ENCODE results near the gene KLHDC10.
"Not testable (repeated sequence)": the region's sequence is repeated elsewhere in the genome, so short reads cannot be mapped to it uniquely, and the experiment has no call there.

Gene KLHDC10

GRCh38 chr7:130141161-130141883 lies 71.0 kb downstream of the KLHDC10 start:
- DNase-seq (ENCODE audit: low read depth in 2 of 2) = peak; percentile 10 to 16

GRCh38 chr7:130141884-130142653 lies 71.7 kb downstream of the KLHDC10 start:
- no peak for DNase-seq (ENCODE audit: low read depth in 2 of 2)

DNA sequence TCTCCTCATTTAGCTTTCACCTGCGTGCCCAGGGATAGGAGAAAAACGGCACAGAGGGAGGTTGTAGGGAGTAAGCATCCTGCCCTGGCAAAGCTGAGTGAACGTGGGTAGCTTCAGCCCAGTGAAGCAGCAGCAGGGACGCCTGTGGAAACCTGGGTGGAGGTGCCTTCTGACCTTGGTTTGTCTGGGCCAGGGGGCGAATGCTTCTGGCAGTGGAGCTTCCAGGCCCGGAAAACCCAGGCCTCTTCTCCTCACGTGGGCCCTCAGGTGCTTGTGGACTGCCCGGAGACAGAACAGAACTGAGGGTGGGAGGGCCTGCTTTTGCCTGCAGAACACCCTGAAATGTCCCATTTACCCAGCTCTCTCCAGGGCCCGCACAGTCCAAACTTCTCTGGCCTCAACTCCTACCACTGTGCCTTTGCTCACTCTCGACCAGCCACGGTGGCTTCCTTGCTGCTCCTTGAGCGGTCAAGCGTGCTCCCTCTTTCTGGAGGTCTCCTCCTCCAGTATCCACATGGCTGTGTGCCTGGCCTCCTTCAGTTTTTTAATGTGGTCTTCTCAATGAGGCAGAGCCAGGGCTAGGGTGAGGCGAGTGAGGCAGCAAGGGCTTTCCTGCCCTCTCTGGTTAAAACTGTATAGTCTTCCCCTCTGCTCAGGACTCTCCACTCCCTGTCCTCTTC lies 72.5 kb downstream of the KLHDC10 start:
- DNase-seq (ENCODE audit: low read depth in 2 of 2) = no peak

- no peak for DNase-seq (ENCODE audit: low read depth in 2 of 2)
These were observed 73.0 kb downstream of the KLHDC10 start for GRCh38 chr7:130143334-130143732.

DNA sequence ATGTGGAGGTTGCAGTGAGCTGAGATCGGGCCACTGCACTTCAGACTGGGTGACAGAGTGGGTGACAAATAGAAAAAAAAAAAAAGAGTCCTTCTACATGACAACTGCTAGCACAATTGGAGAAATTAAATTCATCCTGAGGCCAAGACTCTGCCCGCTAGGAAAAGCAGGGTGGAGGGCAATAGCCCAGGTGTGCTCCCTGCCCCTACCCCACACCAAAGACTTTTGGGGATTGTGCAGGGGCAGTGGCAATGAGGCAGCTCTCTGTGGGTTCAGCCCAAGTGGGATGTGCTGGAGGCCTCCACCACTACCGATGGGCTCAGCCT lies 73.6 kb downstream of the KLHDC10 start:
- no peak for DNase-seq (ENCODE audit: low read depth in 2 of 2)

DNA sequence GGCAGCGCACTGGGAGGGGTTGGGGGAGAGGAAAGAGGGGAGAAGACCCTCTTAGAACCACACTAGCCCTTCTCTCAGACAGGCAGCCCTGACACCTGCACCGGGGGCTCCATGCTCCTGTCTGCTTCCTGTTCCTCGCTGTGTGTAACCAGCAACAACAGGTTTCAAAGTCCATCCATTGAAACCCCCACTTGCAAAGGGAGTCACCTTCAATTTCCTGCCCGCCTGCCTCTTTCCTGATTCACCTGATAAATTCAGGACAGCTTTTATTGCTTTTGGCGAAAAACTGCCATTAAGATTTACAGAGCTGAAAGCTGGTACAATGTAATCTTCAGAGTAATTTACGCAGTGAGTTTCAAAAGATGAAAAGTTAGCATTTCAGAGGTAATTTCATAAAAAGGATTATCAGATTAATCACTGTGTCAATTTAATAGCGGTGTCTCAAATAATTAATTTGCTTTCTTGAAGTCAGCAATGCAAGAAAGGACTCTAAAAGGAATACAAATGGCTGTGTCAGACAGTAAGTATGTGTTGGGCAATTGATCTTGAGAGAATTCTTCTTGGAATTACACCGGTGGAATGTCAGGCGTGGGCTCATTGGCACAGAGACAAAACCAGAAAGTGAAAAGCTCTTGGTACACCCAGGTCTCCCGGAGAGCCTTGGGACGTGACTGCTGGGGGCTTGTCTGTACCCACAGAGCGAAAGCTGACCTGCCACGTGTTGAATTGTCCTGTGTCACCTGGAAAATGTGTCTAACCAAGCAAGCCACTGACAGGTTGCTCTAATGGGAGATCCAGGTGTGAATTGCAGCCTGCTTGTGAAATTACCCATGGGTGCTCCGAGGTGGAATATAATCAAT lies 74.2 kb downstream of the KLHDC10 start:
- no peak for DNase-seq (ENCODE audit: low read depth in 2 of 2)

DNA sequence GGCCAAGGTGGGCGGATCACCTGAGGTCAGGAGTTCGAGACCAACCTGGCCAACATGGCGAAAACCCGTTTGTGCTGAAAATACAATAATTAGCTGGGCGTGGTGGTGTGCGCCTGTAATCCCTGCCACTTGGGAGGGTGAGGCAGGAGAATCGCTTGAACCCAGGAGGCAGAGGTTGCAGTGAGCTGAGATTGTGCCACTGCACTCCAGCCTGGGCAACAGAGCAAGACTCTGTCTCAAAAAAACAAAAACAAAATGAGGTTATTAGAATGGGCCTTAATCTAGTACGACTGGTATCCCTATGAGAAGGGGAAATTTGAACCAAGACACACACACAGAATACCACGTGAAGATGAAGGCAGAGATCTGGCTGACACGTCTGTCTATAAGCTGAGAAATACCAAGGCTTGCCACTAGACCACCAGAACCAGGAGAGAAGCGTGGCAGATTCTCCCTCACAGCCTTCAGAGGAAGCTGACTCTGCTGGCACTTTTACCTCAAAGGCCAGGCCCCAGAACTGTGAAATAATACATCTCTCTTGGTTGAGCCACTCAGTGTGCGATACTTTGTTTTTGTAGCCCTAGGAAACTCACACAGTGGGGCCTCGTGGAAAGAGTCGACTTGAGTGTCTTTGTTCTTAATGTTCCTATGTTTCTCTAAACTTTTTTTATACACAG lies 75.2 kb downstream of the KLHDC10 start:
- DNase-seq (ENCODE audit: low read depth in 2 of 2) = no peak

DNA sequence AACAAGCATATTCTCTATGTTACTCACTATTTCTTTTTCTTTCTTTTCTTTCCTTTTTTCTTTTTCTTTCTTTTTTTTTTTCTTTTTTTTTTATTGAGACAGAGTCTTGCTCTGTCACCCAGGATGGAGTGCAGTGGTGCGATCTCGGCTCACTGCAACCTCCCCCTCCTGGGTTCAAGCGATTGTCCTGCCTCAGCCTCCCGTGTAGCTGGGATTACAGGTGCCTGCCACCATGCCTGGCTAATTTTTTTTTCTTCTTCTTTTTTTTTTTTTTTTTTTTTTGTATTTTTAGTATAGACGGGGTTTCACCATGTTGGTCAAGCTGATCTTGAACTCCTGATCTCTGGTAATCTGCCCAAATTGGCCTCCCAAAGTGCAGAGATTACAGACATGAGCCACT lies 75.8 kb downstream of the KLHDC10 start:
- not testable (repeated sequence) for DNase-seq (ENCODE audit: low read depth in 2 of 2)

GRCh38 chr7:130146693-130147405 lies 76.5 kb downstream of the KLHDC10 start:
- no peak for DNase-seq (ENCODE audit: low read depth in 2 of 2)

DNA sequence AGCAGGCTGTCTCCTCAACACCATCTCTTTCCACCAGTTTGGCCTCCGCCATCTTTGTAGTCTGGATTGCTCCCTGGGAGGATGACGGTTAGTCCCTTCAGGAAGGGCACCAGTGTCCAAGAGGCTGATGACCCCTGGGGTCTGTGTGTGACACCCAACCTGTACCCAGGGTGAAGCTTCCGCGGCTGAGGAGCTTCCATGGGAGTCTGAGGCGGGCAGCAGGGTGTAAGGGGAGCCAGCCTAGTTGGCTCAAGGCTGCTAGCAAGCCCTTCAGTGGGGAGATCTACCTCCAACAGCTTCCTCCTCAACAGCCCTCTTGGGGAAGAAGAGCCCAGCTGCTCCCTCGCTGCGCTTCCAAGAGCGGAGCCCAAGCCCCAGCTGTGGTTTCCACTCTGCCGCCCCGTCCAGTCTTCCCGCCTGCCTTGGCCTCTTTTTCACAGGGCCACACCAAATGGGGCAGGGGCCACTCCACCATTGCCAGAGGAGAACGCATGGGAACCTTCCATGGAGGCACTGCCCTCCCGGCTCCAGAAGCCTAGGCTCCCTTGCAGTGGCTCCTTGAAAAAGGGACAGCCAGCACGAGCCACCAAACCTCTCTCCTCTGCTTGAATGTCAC lies 77.5 kb downstream of the KLHDC10 start:
- DNase-seq (ENCODE audit: low read depth in 2 of 2) = no peak

- no peak for DNase-seq (ENCODE audit: low read depth in 2 of 2)
These were observed 78.2 kb downstream of the KLHDC10 start for GRCh38 chr7:130148561-130148960.

GRCh38 chr7:130149281-130150139 lies 79.2 kb downstream of the KLHDC10 start:
- DNase-seq (ENCODE audit: low read depth in 2 of 2) = no peak

DNA sequence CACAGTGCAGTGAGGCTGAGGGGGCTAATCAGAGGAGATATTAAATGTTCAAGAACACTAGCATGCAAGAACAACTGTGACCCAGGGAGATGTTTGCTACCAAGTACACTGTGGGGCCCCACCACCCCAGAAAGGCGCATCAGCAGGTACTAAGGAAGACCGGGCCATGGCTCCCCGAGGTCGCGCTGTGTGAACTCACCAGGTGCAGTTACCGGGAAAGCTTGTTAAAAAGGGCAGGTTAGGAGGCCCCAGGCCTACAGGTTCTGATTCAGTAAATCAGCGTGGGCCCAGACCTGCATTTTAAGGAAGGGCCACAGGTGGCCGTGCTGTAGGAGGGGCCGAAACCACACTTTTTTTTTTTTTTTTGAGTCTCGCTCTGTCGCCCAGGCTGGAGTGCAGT lies 80.3 kb downstream of the KLHDC10 start:
- no peak for DNase-seq (ENCODE audit: low read depth in 2 of 2)

- peak in 1 of 2 donors; percentile 10 for DNase-seq (ENCODE audit: low read depth in 2 of 2)
These were observed 81.5 kb downstream of the KLHDC10 start for GRCh38 chr7:130151591-130152492.

GRCh38 chr7:130152493-130153210 lies 82.3 kb downstream of the KLHDC10 start:
- DNase-seq (ENCODE audit: low read depth in 2 of 2) = no peak

- DNase-seq (ENCODE audit: low read depth in 2 of 2) = no peak
These were observed 83.0 kb downstream of the KLHDC10 start for GRCh38 chr7:130153211-130153908.

GRCh38 chr7:130154131-130154500 lies 83.8 kb downstream of the KLHDC10 start:
- DNase-seq (ENCODE audit: low read depth in 2 of 2) = no peak
